ENCODE data around the gene PLIN3. TPM values are rescaled to one million over a fixed set of nuclear protein-coding genes. Genes with fewer than 3 reads are reported as not detected.
A peak's percentile ranks its signal among the peaks of the same experiment; 100 is the strongest.

Gene PLIN3
- total and polyA plus RNA-seq, 10 donors: 26.7 to 63.5 (median 37.9) TPM

- H3K36me3 ChIP-seq: peaks cover 0 to 62% (median 30%) of the 10 kb centered on the region in 6 donors
- peaks cover 5 to 33% (median 16%) of the 10 kb centered on the region in 6 donors for H3K4me1 ChIP-seq
- TF ChIP-seq POLR2A (IDR thresholded peaks at IDR 0.05): no peak
- peak in 2 of 3 donors; percentile 8 to 48 for TF ChIP-seq POLR2AphosphoS5 (IDR thresholded peaks at IDR 0.05)
- TF ChIP-seq CTCF (IDR thresholded peaks at IDR 0.05 in 8 of 11, conservative IDR thresholded peaks at IDR 0.05 in 3 of 11): no peak
- intact Hi-C loops (cut with DNase I; ENCODE audit: low total_unique reads): loop anchor here (10.0 kb wide), 1 partner anchor 97 kb away; no protein-coding TSS in a partner anchor
- no peaks in the 10 kb centered on the region for H3K27me3 ChIP-seq (replicated peaks in 1 of 7)
- 92 to 96% (median 93%) methylated on average over 3 to 32 of the region's 32 CpGs for WGBS, 5 donors
- H3K4me3 ChIP-seq: no peak overlapping the region
- DNase-seq: no peak
- no peak overlapping the region for H3K27ac ChIP-seq
- no peaks in the 10 kb centered on the region for H3K9me3 ChIP-seq
These were observed 49.8 kb downstream of the PLIN3 start for GRCh38 chr19:4817467-4818277.

GRCh38 chr19:4816950-4817278 lies 50.6 kb downstream of the PLIN3 start:
- intact Hi-C loops (cut with DNase I; ENCODE audit: low total_unique reads): loop anchor here (10.0 kb wide), 1 partner anchor 98 kb away; no protein-coding TSS in a partner anchor

GRCh38 chr19:4816202-4816949 lies 51.1 kb downstream of the PLIN3 start:
- Histone ChIP-seq H3K4me3 (peak overlapping the region in 2 of 8 donors; percentile 25 to 58), H3K27me3 (replicated peaks in 1 of 7) (no peaks in the 10 kb centered on the region), H3K9me3 (no peaks in the 10 kb centered on the region), H3K36me3 (peaks cover 0 to 50% (median 30%) of the 10 kb centered on the region in 6 donors), H3K27ac (peak overlapping the region in 5 of 8 donors; percentile 44 to 67 (median 61)), H3K4me1 (peaks cover 5 to 44% (median 22%) of the 10 kb centered on the region in 6 donors)
- DNase-seq: peak; percentile 81
- intact Hi-C loops (cut with DNase I; ENCODE audit: low total_unique reads): loop anchor here (10.0 kb wide), 1 partner anchor 98 kb away; no protein-coding TSS in a partner anchor
- WGBS, 5 donors: 90 to 96% (median 94%) methylated on average over 15 to 35 of the region's 35 CpGs
- TF ChIP-seq CTCF (IDR thresholded peaks at IDR 0.05 in 8 of 11, conservative IDR thresholded peaks at IDR 0.05 in 3 of 11) (no peak), POLR2A (IDR thresholded peaks at IDR 0.05) (no peak), POLR2AphosphoS5 (IDR thresholded peaks at IDR 0.05) (peak in 2 of 3 donors; percentile 29 to 51)

More at GRCh38 chr19:4816950-4817278, 50.6 kb downstream of the PLIN3 start:
- no peak for DNase-seq
- Histone ChIP-seq H3K27ac (peak overlapping the region in 2 of 8 donors; percentile 61 to 67), H3K4me1 (peaks cover 5 to 39% (median 18%) of the 10 kb centered on the region in 6 donors), H3K4me3 (no peak overlapping the region), H3K9me3 (no peaks in the 10 kb centered on the region), H3K36me3 (peaks cover 0 to 55% (median 30%) of the 10 kb centered on the region in 6 donors), H3K27me3 (replicated peaks in 1 of 7) (no peaks in the 10 kb centered on the region)
- TF ChIP-seq CTCF (IDR thresholded peaks at IDR 0.05 in 8 of 11, conservative IDR thresholded peaks at IDR 0.05 in 3 of 11) (no peak), POLR2AphosphoS5 (IDR thresholded peaks at IDR 0.05) (no peak), POLR2A (IDR thresholded peaks at IDR 0.05) (no peak)
- WGBS, 5 donors: 90 to 97% (median 95%) methylated on average over 16 of the region's 16 CpGs

All from spleen (tissue), 11 donors.